Epithelial cell of proximal tubule (primary cell): ENCODE data around the gene ZFP36. TPM values are rescaled to one million over a fixed set of nuclear protein-coding genes. Genes with fewer than 3 reads are reported as not detected.

ENCODE experiments used
- DNase-seq: peaks from one replicate; pipeline ENCODE4 v3.0.0-alpha.2; 2011; ENCODE audit warnings: low read depth
- H3K4me3 ChIP-seq: 2 replicates; pipeline ENCODE4 v1.5.1; 2011; ENCODE audit warnings: low read depth, mild to moderate bottlenecking, low read length
- CTCF ChIP-seq: conservative IDR thresholded peaks from 2 replicates; pipeline ENCODE4 v1.5.1; 2012; ENCODE audit warnings: low read depth, mild to moderate bottlenecking, low read length
- total RNA-seq: library from RNA; depleted of rRNA; stranded (reverse); fragments of >200 nt; gene quantifications from 2 replicates; pipeline ENCODE4 v1.2.3, GENCODE V29; 2015

Gene ZFP36
- total RNA-seq, 1 donor from 2014 or later = 10.0 TPM

- H3K4me3 ChIP-seq = no peak overlapping the region
- no peak for DNase-seq
- no peak for TF ChIP-seq CTCF
Observed at GRCh38 chr19:39385629-39386411, 20.8 kb upstream of the ZFP36 start.

GRCh38 chr19:39386557-39386956 lies 20.1 kb upstream of the ZFP36 start:
- no peak overlapping the region for H3K4me3 ChIP-seq
- no peak for DNase-seq
- TF ChIP-seq CTCF = no peak

- TF ChIP-seq CTCF = no peak
- H3K4me3 ChIP-seq = no peak overlapping the region
- DNase-seq = no peak
Observed at GRCh38 chr19:39388657-39389056, 18.0 kb upstream of the ZFP36 start.

GRCh38 chr19:39389631-39390414 lies 16.8 kb upstream of the ZFP36 start:
- DNase-seq = no peak
- peak overlapping the region; percentile 87 for H3K4me3 ChIP-seq
- no peak for TF ChIP-seq CTCF

GRCh38 chr19:39390451-39390750 lies 16.2 kb upstream of the ZFP36 start:
- no peak for DNase-seq
- H3K4me3 ChIP-seq = peak overlapping the region; percentile 87
- TF ChIP-seq CTCF = no peak

- TF ChIP-seq CTCF = no peak
- peak; percentile 97 for DNase-seq
- H3K4me3 ChIP-seq = peak within 1 kb of the TSS; percentile 87
Observed at GRCh38 chr19:39390751-39391437, 15.8 kb upstream of the ZFP36 start, which contains the start of the genes MED29 and PAF1. TSS of gene MED29 (plus strand) at chr19:39391378. CDS start at chr19:39391423, 45 bp downstream. TSS of gene PAF1 (minus strand) at chr19:39391106. CDS start at chr19:39390864, 242 bp downstream.
